GM18519 (cell line): ENCODE measurements around the gene UBAP1L.
A peak's percentile ranks its signal among the peaks of the same experiment; 100 is the strongest.
"Not testable (repeated sequence)": the region's sequence is repeated elsewhere in the genome, so short reads cannot be mapped to it uniquely, and the experiment has no call there.

Source experiments
- ATAC-seq: cut with Tn5 transposase; IDR thresholded peaks from one replicate; pipeline ENCODE4 v1.9.1; 2021; ENCODE audit warnings: mild to moderate bottlenecking, moderate library complexity; ENCODE audit not compliant: unreplicated experiment, low FRiP score

UBAP1L gene

DNA sequence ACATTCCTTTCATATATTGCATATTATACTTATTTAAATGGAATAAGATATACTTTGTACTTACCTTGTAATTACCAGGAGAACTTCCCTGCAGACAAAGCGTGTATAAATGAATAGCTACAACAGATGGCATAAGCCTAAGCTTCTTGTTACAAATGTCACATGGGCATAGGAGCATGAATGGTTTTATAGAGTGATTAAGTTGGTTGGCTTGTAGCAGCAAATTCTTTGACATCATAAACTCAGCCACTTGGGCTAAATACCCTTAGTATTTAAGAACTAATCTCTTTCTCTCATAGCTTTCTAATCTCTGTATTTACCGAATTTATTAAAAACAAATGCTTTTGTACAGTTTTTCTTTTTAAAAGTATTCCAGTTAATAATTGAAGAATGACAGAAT lies at the start of gene UBAP1L:
UBAP1L (minus strand) TSS at position 115 of the 400 bp plus-strand sequence. CDS start 8,985 bp downstream, outside the sequence.
- no peak for ATAC-seq

DNA sequence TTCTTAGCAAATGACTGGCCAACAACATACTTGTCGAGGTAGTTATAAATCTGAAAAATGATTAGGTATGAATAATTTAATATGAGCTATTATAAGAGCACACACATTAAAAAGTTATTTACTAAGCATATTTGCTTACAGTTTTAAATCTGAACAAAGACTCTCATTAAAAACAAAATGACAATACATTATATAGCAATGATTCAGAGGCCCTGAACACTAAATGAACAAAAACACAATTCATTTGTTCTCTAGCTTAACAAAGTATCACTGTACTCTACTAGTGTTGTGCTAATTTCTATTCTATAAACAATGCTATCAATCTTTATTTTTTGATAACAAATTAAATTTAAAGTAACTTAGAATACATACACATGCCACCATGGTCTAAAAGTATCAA lies 49.1 kb upstream of the UBAP1L start:
- ATAC-seq = no peak

DNA sequence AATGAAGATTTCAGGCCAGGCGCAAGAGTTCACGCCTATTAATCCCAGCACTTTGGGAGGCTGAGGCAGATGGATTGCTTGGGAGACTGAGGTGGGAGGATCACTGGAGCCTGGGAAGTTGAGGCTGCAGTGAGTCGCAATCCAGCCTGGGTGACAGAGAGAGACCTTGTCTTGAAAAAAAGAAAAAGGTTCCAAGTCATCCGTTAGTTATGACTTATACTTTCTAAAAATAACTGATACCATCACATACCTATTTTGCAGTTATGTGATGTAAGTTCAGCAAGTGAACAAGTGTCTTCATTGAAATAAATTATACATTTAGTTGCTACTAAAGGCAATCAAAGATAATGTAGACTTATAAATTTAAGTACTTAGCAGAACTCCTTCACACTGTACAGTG lies 48.0 kb upstream of the UBAP1L start:
- ATAC-seq = no peak

DNA sequence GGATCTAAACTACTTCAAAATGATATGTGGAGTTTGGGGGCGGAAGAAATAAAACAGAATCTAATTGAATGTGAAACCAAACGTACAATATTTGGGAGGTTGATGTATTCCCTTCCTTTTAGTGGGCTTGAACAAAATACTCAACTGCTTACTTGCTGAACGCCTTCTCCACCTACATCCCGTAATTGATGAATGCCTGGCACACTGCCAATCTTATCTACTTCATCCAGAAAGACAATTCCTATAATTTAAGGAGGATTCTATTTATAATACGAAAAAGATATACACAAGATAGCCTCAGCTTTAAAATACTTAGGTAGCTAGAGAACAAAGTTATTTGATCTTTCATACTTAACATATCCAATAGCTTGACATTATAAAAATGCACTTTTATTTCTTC lies 41.7 kb upstream of the UBAP1L start:
- ATAC-seq = no peak

DNA sequence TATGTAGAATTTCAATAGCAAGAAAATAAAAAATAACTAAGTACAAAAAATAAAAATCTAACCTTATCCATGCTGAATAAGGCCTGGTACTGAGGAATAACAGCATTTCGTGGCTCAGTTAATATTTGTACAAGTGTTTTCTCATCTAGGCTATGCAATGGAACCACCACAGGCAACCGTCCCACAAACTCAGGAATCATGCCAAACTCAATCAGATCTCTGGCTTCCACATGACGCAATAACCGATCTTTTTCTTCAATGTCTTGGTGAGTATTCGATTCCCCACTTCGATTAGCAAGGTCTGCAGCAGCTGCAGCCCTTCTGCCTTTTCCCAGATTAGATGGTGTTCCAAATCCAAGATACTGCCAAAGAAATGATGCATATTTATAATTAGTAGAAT lies 39.7 kb upstream of the UBAP1L start:
- ATAC-seq = no peak

DNA sequence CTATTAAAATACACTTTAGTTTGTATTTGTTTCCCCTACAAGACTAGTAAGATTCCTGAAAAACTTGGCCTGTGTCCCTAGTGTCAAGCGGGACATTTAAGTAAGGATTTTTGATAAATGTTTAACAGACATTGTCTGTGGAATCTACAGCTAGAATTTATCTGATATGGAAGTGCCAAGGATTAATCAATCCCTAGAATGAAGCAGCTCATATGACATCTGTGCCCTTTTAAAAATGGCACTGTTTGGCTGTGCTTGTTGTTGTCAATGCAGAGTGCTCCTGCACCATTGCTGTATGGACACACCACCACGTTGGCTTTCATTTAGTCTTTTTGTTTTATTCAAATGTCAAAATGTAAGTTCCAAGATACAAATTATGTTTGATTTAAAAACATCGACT lies 32.9 kb upstream of the UBAP1L start:
- no peak for ATAC-seq

DNA sequence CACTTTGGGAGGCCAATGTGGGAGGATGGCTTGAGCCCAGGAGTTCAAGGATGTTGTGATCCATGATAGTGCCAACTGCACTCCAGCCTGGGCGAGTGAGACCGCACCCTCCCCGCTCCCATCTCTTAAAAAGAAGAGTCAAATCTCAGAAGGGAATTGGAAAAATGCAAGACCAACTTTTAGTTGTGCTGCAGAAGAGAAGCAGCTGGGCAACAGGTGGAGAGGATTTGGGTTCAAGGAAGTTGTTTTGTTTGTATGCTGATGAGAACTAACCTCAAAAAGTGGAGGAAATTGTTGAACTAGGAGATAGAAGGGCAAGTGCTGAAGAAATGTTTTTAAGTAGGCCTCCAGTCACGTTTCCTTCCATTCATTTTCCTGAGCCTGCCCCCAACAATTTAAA lies 31.4 kb upstream of the UBAP1L start:
- no peak for ATAC-seq

DNA sequence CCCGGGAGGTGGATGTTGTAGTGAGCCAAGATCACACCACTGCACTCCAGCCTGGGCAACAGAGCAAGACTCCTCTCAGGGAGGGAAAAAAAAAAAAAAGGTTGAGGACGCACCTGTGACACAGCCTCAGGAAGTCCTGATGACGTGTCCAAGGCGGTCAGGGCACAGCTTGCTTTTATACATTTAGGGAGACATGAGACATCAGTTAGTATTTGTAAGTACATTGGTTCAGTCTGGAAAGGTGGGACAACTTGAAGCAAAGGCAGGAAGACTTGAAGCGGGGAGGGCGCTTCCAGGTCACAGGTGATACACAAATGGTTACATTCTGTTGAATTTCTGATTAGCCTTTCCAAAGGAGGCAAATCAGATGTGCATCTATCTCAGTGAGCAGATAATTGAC lies 23.6 kb upstream of the UBAP1L start:
- ATAC-seq = not testable (repeated sequence)

DNA sequence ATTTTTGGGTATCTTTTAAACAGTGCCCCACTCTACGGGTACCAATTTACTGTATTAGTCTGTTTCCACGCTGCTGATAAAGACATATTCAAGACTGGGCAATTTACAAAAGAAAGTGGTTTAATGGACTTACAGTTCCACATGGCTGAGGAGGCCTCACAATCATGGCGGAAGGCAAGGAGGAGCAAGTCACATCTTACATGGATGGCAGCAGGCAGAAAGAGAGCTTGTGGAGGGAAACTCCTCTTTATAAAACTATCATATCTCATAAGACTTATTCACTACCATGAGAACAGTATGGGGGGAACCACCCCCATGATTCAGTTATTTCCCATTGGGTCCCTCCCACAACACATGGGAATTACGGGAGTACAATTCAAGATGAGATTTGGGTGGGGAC lies 22.9 kb upstream of the UBAP1L start:
- ATAC-seq = not testable (repeated sequence)

DNA sequence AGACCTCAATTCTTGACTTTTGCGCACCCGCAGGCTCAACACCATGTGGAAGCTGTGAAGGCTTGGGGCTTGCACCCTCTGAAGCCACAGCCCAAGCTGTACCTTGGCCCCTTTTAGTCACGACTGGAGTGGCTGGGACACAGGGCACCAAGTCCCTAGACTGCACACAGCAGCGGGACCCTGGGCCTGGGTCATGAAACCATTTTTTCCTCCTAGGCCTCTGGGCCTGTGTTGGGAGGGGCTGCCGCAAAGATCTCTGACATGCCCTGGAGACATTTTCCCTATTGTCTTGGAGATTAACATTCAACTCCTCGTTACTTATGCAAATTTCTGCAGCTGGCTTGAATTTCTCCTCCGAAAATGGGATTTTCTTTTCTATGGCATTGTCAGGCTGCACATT lies 22.1 kb upstream of the UBAP1L start:
- not testable (repeated sequence) for ATAC-seq

DNA sequence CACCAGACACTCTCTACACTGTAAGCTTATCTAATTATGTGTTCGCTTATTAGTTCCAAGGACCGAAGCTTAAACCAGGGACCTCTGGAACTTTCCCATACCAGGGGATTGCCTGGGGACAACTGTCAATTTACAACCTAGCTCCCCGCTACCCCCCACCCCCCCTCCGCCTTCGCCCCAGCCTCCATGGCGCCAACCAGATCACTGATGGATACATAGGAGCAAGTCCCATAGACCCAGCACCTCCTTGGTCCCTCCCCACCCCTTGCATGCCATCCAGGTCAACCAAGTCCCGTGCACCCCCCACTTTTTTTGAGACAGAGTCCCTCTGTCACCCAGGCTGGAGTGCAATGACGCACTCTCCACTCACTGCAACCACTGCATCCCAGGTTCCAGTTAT lies 19.5 kb upstream of the UBAP1L start:
- no peak for ATAC-seq

DNA sequence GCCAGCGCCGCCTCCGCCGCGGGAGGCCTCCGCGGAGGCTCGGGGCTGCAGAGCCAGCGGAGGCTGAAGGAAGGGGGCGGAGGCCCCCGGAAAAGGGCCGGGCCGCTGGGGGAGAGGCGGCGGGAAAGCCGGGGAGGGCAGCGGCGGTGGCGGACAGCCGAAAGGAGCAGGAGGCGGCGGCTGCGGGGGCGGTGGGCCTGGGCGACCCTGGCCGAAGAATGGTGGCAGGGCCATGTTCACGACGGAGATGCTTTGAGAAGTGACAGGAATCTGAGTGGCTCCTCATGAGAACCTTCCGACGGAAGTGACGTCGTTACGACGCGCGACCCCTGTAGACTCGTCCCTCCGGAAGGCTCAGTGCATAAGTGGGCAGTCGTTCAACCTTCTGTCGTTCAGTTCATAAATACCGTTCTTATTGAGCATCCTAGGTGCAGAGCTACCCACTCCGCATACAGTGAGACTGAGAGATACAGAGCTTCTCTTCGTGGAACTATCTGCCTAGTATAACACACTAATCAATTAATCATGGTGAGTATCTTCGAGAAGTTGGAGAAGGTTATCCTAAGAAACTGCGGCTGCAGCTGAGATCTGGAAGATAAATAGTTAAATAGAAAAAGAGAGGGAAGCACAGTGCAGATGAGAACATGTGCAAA lies 18.7 kb upstream of the UBAP1L start, which contains the start of gene PDCD7:
PDCD7 (minus strand) TSS at position 261 of the 653 bp plus-strand sequence; CDS start at position 234, 27 bp downstream.
- peak; percentile 78 for ATAC-seq

DNA sequence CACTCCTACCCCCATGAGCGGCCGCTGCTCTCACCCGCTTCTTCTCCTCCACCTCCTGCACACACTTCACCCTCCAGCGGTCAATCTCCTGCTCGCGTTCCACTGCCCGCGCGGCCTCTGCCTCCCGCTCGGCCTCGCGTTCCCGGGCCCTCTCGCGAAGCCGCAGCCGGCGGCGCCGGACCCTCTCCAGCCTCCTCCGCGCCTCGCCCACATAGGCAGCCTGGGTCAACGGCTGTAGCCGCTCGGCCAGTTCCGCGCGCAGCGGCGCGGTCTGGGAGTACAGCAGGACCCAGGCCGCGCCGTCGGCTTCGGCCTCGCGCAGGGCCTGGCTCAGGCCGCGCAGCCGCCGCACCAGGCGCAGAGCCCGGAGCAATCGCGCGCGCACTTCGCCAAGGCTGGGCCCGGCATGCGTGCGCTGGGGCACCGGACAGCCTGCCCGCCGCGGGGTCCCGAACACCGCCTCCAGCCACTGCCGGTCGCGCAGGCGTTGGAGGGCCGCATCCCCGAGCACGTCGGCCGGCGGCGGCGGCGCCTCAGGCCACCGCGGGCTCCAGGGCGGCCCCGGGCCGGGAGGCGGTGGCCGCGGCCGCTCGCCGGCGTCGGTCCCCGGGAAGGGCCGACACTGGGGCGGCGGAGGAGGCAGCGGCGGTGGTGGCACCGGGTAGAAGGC lies 18.0 kb upstream of the UBAP1L start:
- ATAC-seq = peak; percentile 30

DNA sequence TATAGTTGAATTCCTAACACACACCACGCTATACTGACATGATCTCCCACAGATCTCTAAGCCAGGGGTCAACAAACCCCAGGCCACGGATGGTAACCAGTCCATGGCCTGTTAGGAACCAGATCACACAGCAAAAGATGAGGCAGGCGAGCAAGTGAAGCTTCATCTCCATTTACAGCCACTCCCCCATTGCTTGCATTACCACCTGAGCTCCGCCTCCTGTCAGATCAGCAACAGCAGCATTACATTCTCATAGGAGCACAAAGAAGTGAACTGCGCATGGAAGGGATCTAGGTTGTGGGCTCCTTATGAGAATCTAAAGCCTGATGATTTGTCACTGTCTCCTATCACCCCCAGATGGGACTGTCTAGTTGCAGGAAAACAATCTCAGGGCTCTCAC lies 15.9 kb upstream of the UBAP1L start:
- ATAC-seq = no peak

DNA sequence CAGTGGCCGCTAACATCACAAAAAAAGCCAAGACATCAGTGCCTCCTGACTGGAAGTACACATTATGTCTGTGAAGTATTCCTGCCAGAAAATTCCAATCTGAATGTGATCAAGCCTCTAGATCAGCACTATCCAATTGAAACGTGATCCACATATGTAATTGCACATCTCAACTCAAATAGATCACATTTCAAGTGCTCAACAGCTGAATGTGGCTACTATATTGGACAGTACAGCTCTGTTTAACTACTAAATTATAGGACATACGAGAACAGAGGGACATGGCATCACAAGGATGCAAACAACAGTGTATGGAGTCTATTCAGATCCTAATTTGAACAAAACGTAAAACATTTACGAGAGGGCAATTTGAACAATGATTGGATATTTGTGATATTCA lies 542 bp upstream of the UBAP1L start:
- no peak for ATAC-seq

DNA sequence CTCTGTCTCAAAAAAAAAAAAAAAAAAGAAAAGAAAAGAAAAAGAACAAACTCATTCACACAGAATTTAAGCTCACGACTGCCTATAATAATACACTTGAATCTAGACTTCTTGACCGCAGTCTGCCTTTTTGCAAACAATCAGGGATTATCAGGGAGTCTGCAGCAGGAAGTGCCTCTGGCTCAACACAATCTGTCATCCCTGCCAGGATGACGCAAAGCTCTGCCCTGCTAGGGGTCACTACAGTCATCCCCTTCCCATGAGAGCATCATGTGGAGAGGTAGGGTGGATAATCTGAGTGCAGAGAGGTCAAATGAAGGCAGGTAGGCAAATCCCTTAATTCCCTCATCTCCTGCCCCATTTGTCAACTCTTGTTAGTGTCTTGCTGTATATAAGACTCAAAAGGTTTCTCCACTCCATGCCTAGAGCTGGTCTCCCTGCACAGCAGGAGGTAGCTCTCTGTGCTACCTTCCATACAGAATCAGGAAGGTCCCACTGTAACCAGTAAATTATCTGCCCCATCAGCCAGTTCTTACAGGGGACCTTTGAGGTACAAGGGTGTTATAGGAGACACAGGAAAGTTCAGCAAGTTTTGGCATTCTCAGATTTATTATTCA lies 4.2 kb downstream of the UBAP1L start:
- ATAC-seq = no peak

DNA sequence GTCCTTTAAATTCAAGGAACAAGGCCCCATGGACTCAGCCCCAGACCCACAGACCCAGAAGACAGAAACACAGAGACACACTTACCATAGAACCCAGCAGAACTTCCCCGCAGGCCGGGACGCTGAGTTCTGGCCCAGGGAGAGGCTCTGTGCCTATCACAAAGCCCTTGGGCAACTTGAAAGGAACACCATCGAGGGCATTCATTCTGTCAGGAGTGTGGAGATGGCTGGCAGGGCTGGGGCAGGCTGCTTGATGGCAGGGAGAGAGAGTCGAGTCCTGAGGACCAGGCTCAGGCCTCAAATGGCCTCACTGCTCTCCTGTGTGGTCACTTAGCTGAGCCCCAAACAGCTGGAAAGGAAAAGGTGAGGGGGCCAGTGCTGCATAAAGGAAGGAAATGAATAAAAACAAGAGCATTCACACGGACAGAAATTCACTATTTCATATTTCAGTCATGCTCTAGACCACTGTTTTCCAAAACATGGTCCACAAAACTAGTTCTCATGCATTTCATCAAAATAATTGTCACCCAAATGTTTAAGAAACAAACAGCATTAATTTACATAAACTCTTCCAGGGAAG lies 8.9 kb downstream of the UBAP1L start:
- ATAC-seq = no peak

DNA sequence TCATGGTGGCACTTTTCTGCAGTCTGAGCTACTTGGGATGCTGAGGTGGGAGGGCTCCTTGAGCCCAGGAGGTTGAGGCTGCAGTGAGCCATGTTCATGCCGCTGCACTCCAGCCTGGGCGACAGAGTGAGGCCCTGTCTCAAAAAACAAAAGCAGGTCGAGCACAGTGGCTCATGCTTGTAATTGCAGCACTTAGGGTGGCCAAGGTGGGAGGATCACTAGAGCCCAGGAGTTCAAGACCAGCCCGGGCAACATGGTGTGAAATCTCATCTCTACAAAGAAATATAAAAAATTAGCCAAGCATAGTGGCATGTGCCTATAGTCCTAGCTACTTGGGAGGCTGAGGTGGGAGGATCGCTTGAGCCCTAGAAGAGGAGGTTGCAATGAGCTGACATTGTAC lies 10.0 kb downstream of the UBAP1L start:
- no peak for ATAC-seq

DNA sequence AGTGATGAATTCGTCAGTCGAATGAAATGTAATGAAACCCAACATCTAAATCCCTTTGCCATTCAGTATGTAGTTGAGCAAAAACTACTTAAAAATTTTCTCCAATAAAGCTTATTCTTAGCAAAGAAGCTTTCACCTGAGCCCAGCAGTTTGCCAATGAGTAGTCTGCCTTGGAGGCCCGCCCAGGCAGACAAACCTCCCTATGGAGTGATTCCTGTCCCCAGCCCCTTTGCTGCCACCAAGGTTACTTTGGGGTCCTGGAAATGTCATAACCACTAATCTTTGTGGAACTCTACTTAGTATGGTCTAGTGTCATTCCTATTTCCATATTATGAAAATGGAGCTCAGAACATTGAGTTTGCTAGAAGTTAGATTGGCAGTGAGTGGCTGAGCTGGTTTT lies 12.1 kb downstream of the UBAP1L start:
- no peak for ATAC-seq

DNA sequence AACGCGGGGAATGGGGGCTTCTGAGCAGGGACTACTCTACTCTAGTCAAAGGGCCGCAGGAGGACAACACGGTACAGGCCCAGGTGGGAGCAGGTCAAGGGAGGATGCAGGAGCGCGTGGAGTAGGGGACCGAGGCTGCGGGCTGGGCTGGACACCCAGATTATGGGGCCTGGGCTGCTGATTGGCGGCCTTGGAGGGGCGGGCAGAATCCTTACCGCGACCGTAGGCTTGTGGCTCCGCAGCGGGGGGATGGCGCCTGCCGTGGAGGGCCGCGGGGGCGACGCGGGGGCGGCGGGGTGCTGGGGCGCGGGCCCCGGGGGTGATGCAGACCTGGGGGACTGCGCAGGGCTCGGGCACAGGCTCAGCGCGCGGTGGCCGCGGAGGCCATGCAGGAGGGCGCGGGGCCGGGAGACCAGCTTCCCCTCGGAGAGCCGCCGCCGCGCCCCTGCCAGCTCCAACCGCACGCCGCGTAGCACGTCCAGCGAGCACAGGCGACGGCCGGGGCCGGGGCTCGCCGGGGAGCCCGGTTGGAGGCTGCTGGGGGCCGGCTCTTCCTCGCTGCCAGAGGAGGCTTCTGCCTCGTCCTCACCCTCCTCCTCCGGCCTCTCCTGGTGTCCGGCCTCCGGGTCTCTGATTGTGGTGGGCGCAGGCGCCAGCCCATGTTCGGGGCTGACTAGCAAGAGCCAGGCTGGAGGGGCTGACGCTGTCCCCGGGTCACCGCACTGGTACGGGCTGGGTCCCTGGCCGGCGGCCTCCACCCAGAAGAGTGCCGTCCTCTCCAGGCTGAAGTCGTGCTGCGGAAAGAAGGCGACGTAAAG lies 12.9 kb downstream of the UBAP1L start:
- ATAC-seq = no peak
